HepG2 (cell line): ENCODE measurements around the gene DVL3. TPM values are rescaled to one million over a fixed set of nuclear protein-coding genes. Genes with fewer than 3 reads are reported as not detected.
A peak's percentile ranks its signal among the peaks of the same experiment; 100 is the strongest.

Experiments
- ARNT2 ChIP-seq: sonication (generic); formaldehyde crosslinking; IDR thresholded peaks from 2 replicates; pipeline ENCODE4 v1.8.0; 2022; ENCODE audit warnings: mild to moderate bottlenecking, low read depth, missing genetic modification reagents, moderate library complexity
- ELF1 ChIP-seq: sonication (generic); formaldehyde crosslinking; IDR thresholded peaks from 2 replicates; pipeline ENCODE4 v1.4.0; 2020; ENCODE audit warnings: missing genetic modification reagents
- HBP1 ChIP-seq: IDR thresholded peaks from 2 replicates; pipeline ENCODE4 v1.6.1; 2016; ENCODE audit warnings: low read depth, control low read depth
- HNF1A ChIP-seq, 2 experiments: sonication (generic) in 1 of 2; formaldehyde crosslinking in 1 of 2; IDR thresholded peaks; 2 replicates each; pipeline versions ENCODE4 v1.4.0 to v1.6.1; 2016 to 2020; ENCODE audit warnings: borderline replicate concordance in 1 of 2, low read depth in 1 of 2, mild to moderate bottlenecking in 1 of 2, missing genetic modification reagents in 1 of 2
- HNRNPLL ChIP-seq: fragments of 200-400 bp; formaldehyde crosslinking; IDR thresholded peaks from 2 replicates; pipeline ENCODE4 v1.6.1; 2017; ENCODE audit warnings: mild to moderate bottlenecking, low read depth, low read length; ENCODE audit not compliant: poor library complexity, severe bottlenecking
- MATR3 ChIP-seq: sonication (generic); formaldehyde crosslinking; IDR thresholded peaks from 2 replicates; pipeline ENCODE4 v1.4.0; 2020; ENCODE audit warnings: missing genetic modification reagents
- MBNL3 ChIP-seq: fragments of 250-450 bp; sonication (Bioruptor Pico); conservative IDR thresholded peaks from 2 replicates; pipeline ENCODE4 v1.8.0; 2022; ENCODE audit warnings: mild to moderate bottlenecking, inconsistent platforms
- NFAT5 ChIP-seq: sonication (generic); formaldehyde crosslinking; IDR thresholded peaks from 2 replicates; pipeline ENCODE4 v1.4.0; 2020; ENCODE audit warnings: missing genetic modification reagents
- POLR2AphosphoS5 ChIP-seq: IDR thresholded peaks from 2 replicates; pipeline ENCODE4 v1.6.1; 2012; ENCODE audit warnings: low read depth, low read length
- RAD51 ChIP-seq: fragments of 450-650 bp; IDR thresholded peaks from 2 replicates; pipeline ENCODE4 v1.6.1; 2016; ENCODE audit warnings: borderline replicate concordance
- ZFP36L1 ChIP-seq: sonication (generic); formaldehyde crosslinking; IDR thresholded peaks from 2 replicates; pipeline ENCODE4 v1.8.0; 2022; ENCODE audit warnings: mild to moderate bottlenecking, missing genetic modification reagents, moderate library complexity
- ZKSCAN8 ChIP-seq: IDR thresholded peaks from 2 replicates; pipeline ENCODE4 v1.6.1; 2016; ENCODE audit warnings: borderline replicate concordance, missing genetic modification reagents, missing compliant biosample characterization
- ZNF263 ChIP-seq: sonication (generic); formaldehyde crosslinking; IDR thresholded peaks from 2 replicates; pipeline ENCODE4 v1.4.0; 2020; ENCODE audit warnings: missing genetic modification reagents
- ZNF382 ChIP-seq: sonication (generic); formaldehyde crosslinking; IDR thresholded peaks from 2 replicates; pipeline ENCODE4 v1.5.0; 2020; ENCODE audit warnings: missing genetic modification reagents, mild to moderate bottlenecking, borderline replicate concordance
- ZNF605 ChIP-seq: sonication (generic); formaldehyde crosslinking; IDR thresholded peaks from 2 replicates; pipeline ENCODE4 v1.8.0; 2022; ENCODE audit warnings: mild to moderate bottlenecking, missing genetic modification reagents
- ZNF607 ChIP-seq: sonication (generic); formaldehyde crosslinking; IDR thresholded peaks from 2 replicates; pipeline ENCODE4 v1.5.1; 2020; ENCODE audit warnings: missing genetic modification reagents, mild to moderate bottlenecking, borderline replicate concordance
- polyA plus RNA-seq, 8 experiments: library from polyadenylated mRNA; depleted of rRNA in 3 of 8; stranded (reverse) in 7 of 8; unstranded in 1 of 8; fragments of >200 nt; fragmentation: Illumina TruSeq in 4 of 8; extraction: Trizol in 4 of 8; gene quantifications; 2 replicates each; pipeline versions ENCODE4 v1.2.1 to v1.2.3, GENCODE V29; 2011 to 2016; ENCODE audit warnings: low read depth in 4 of 8, missing spikeins in 1 of 8, mixed read lengths in 1 of 8; ENCODE audit not compliant: insufficient read depth in 1 of 8
- total RNA-seq, 5 experiments: library from RNA; depleted of rRNA; stranded (reverse); fragments of >200 nt; fragmentation: Illumina TruSeq; extraction: Trizol; gene quantifications; 2 replicates each; pipeline ENCODE4 v1.2.3, GENCODE V29; 2016; ENCODE audit warnings: low read depth in 1 of 5

DVL3 gene
- total and polyA plus RNA-seq, 2 of the 13 experiments (the other 11 are each of a cell fraction or from before 2014, with no cell fraction given), result 29.0 to 36.1 TPM

GRCh38 chr3:184135149-184135910 is 19.8 kb upstream of the DVL3 start, which contains the start of gene EIF2B5 (continued):
- TF ChIP-seq HNRNPLL (peak; percentile 62), MBNL3 (CRISPR knock-in tag) (no peak), ELF1 (CRISPR knock-in tag) (peak; percentile 100), ZKSCAN8 (CRISPR knock-in tag) (peak; percentile 78; the same call in 1 of the 2 replicates), ARNT2 (CRISPR knock-in tag) (peak; percentile 91), ZFP36L1 (CRISPR knock-in tag) (no peak), ZNF382 (CRISPR knock-in tag) (no peak), ZNF607 (CRISPR knock-in tag) (peak; percentile 90), NFAT5 (no peak), ZNF263 (CRISPR knock-in tag) (no peak), MATR3 (CRISPR knock-in tag) (no peak), POLR2AphosphoS5 (peak; percentile 92), ZNF605 (CRISPR knock-in tag) (no peak; the same call in 1 of the 2 replicates), HBP1 (CRISPR knock-in tag) (peak; percentile 94), RAD51 (no peak), HNF1A (IDR thresholded peaks at IDR 0.05; ENCODE audit: low read depth) (no peak), HNF1A (CRISPR knock-in tag; IDR thresholded peaks at IDR 0.05; ENCODE audit: borderline replicate concordance) (peak; percentile 60; the same call in 1 of the 2 replicates)
